Astrocyte (in vitro differentiated cells and primary cell): ENCODE results near the gene RASGEF1C. TPM values are rescaled to one million over a fixed set of nuclear protein-coding genes. Genes with fewer than 3 reads are reported as not detected.

Source experiments
- DNase-seq: peaks from one replicate; pipeline ENCODE4 v3.0.0-alpha.2; 2010; ENCODE audit warnings: low read depth
- FAIRE-seq: peaks from 2 replicates; lab custom pipeline; 2011; peaks lifted over from hg19 to GRCh38; lab: Jason Lieb, UNC
- H2AFZ ChIP-seq: 2 replicates; pipeline ENCODE4 v1.6.0; 2012; ENCODE audit warnings: low read depth, low read length, inconsistent platforms
- H3K27ac ChIP-seq: 2 replicates; pipeline ENCODE4 v1.5.1; 2011; ENCODE audit warnings: low read depth, low read length, inconsistent platforms
- H3K27me3 ChIP-seq: 2 replicates; pipeline ENCODE4 v1.6.0; 2011; ENCODE audit warnings: low read length, inconsistent platforms; ENCODE audit not compliant: insufficient read depth
- H3K36me3 ChIP-seq: 2 replicates; pipeline ENCODE4 v1.5.1; 2011; ENCODE audit warnings: low read length, inconsistent platforms; ENCODE audit not compliant: insufficient read depth
- H3K4me1 ChIP-seq: 2 replicates; pipeline ENCODE4 v1.5.1; 2011; ENCODE audit warnings: low read length, inconsistent platforms; ENCODE audit not compliant: insufficient read depth
- H3K4me2 ChIP-seq: 2 replicates; pipeline ENCODE4 v1.6.0; 2012; ENCODE audit warnings: low read length, inconsistent platforms
- H3K4me3 ChIP-seq: 2 replicates; pipeline ENCODE4 v1.5.1; 2011; ENCODE audit warnings: low read depth, mild to moderate bottlenecking, low read length, inconsistent platforms; ENCODE audit not compliant: insufficient read depth
- H3K79me2 ChIP-seq: 2 replicates; pipeline ENCODE4 v1.6.0; 2012; ENCODE audit warnings: mild to moderate bottlenecking, low read length, inconsistent platforms; ENCODE audit not compliant: insufficient read depth
- H3K9ac ChIP-seq: 2 replicates; pipeline ENCODE4 v1.6.0; 2012; ENCODE audit warnings: mild to moderate bottlenecking, low read length, inconsistent platforms
- H3K9me3 ChIP-seq: 2 replicates; pipeline ENCODE4 v1.5.1; 2012; ENCODE audit warnings: low read depth, mild to moderate bottlenecking, low read length, inconsistent platforms; ENCODE audit not compliant: insufficient read depth
- H4K20me1 ChIP-seq: 2 replicates; pipeline ENCODE4 v1.6.0; 2012; ENCODE audit warnings: low read length, inconsistent platforms; ENCODE audit not compliant: insufficient read depth
- H3K27ac Mint-ChIP-seq: one replicate; pipeline ENCODE4 v1.8.0; 2021; ENCODE audit warnings: mild to moderate bottlenecking, mixed read lengths; ENCODE audit not compliant: unreplicated experiment
- H3K27me3 Mint-ChIP-seq: one replicate; pipeline ENCODE4 v1.8.0; 2021; ENCODE audit warnings: low read depth, mixed read lengths; ENCODE audit not compliant: unreplicated experiment
- H3K36me3 Mint-ChIP-seq: one replicate; pipeline ENCODE4 v1.8.0; 2021; ENCODE audit warnings: low read depth, mixed read lengths; ENCODE audit not compliant: unreplicated experiment
- H3K4me1 Mint-ChIP-seq: one replicate; pipeline ENCODE4 v1.8.0; 2021; ENCODE audit warnings: low read depth, mixed read lengths; ENCODE audit not compliant: unreplicated experiment
- H3K4me3 Mint-ChIP-seq: one replicate; pipeline ENCODE4 v1.8.0; 2021; ENCODE audit warnings: mild to moderate bottlenecking, moderate library complexity, mixed read lengths; ENCODE audit not compliant: unreplicated experiment
- H3K9me3 Mint-ChIP-seq: one replicate; pipeline ENCODE4 v1.8.0; 2021; ENCODE audit warnings: mild to moderate bottlenecking, mixed read lengths; ENCODE audit not compliant: unreplicated experiment
- EZH2 ChIP-seq: IDR thresholded peaks from 2 replicates; pipeline ENCODE4 v1.6.1; 2012; ENCODE audit warnings: mild to moderate bottlenecking, low read length, inconsistent platforms; ENCODE audit not compliant: insufficient read depth
- total RNA-seq: library from RNA; stranded (reverse); gene quantifications from 2 replicates; pipeline ENCODE4 v1.2.1, GENCODE V29; 2021
- TF ChIP-seq, protein P1 (sequence below): IDR thresholded peaks from 2 replicates; pipeline ENCODE4 v1.5.1; 2011; ENCODE audit warnings: low read depth, mild to moderate bottlenecking, inconsistent platforms, low read length, moderate library complexity; ENCODE audit not compliant: insufficient read depth

Gene RASGEF1C
- total RNA-seq, 1 donor from 2014 or later: 0.41 TPM

DNA sequence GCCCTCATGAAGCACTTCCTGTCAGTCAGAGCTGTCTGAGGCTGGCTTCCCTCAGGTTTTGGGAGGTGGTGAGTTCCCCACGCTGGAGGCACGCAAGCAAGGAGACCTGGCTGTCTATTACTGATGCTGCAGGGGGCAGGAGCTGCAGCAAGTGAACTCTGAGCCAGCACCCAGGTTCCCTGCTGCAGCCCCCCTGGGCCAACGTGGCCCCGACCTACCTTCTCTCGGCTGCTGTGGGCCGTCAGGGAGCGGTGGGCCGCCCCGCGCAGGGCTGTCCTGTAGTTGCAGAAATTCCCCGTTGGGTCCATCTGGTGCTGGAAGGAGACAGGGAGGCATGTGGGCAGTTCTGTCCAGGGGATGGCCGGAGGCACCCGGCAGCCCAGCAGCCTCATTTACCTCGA, 90.6 kb downstream of the RASGEF1C start:
- FAIRE-seq: no peak
- Mint-ChIP-seq H3K4me3 (no peak overlapping the region), H3K27ac (no peak overlapping the region)

GRCh38 chr5:180117000-180117725, 91.8 kb downstream of the RASGEF1C start:
- H3K79me2 ChIP-seq: no peaks in the 10 kb centered on the region
- no peak overlapping the region for H2AFZ ChIP-seq
- Mint-ChIP-seq H3K27ac (no peak overlapping the region), H3K27me3 (peaks cover 7% of the 10 kb centered on the region), H3K36me3 (no peaks in the 10 kb centered on the region), H3K9me3 (no peaks in the 10 kb centered on the region), H3K4me3 (no peak overlapping the region), H3K4me1 (peaks cover 2% of the 10 kb centered on the region)
- no peaks in the 10 kb centered on the region for H4K20me1 ChIP-seq
- H3K9me3 ChIP-seq: no peaks in the 10 kb centered on the region
- DNase-seq (no peak), FAIRE-seq (no peak)
- no peaks in the 10 kb centered on the region for H3K27me3 ChIP-seq
- no peak overlapping the region for H3K9ac ChIP-seq
- TF ChIP-seq, protein P1, sequence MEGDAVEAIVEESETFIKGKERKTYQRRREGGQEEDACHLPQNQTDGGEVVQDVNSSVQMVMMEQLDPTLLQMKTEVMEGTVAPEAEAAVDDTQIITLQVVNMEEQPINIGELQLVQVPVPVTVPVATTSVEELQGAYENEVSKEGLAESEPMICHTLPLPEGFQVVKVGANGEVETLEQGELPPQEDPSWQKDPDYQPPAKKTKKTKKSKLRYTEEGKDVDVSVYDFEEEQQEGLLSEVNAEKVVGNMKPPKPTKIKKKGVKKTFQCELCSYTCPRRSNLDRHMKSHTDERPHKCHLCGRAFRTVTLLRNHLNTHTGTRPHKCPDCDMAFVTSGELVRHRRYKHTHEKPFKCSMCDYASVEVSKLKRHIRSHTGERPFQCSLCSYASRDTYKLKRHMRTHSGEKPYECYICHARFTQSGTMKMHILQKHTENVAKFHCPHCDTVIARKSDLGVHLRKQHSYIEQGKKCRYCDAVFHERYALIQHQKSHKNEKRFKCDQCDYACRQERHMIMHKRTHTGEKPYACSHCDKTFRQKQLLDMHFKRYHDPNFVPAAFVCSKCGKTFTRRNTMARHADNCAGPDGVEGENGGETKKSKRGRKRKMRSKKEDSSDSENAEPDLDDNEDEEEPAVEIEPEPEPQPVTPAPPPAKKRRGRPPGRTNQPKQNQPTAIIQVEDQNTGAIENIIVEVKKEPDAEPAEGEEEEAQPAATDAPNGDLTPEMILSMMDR: no peak
- no peak for TF ChIP-seq EZH2
- no peaks in the 10 kb centered on the region for H3K36me3 ChIP-seq
- H3K4me1 ChIP-seq: no peaks in the 10 kb centered on the region
- H3K27ac ChIP-seq: no peak overlapping the region
- H3K4me2 ChIP-seq: no peak overlapping the region
- no peak overlapping the region for H3K4me3 ChIP-seq

More for the DNA sequence above, 90.6 kb downstream of the RASGEF1C start:
- no peaks in the 10 kb centered on the region for H3K9me3 ChIP-seq
- H3K4me2 ChIP-seq: no peak overlapping the region
- H3K27ac ChIP-seq: no peak overlapping the region
- DNase-seq: no peak
- H3K36me3 ChIP-seq: no peaks in the 10 kb centered on the region
- H3K79me2 ChIP-seq: no peaks in the 10 kb centered on the region
- no peak for TF ChIP-seq EZH2
- TF ChIP-seq, protein P1: no peak
- no peaks in the 10 kb centered on the region for H3K4me1 ChIP-seq
- H3K4me1 Mint-ChIP-seq: peaks cover 2% of the 10 kb centered on the region
- no peak overlapping the region for H3K9ac ChIP-seq
- H3K27me3 Mint-ChIP-seq: peaks cover 7% of the 10 kb centered on the region
- H3K27me3 ChIP-seq: peaks cover 5% of the 10 kb centered on the region
- no peaks in the 10 kb centered on the region for H4K20me1 ChIP-seq
- no peaks in the 10 kb centered on the region for H3K9me3 Mint-ChIP-seq
- H2AFZ ChIP-seq: no peak overlapping the region
- no peak overlapping the region for H3K4me3 ChIP-seq
- no peaks in the 10 kb centered on the region for H3K36me3 Mint-ChIP-seq
